ENCODE measurements around the gene TPX2.

TPX2 gene

GRCh38 chr20:31833931-31834521 lies 94.9 kb downstream of the TPX2 start:
- no peak for DNase-seq (ENCODE audit: low spot score)

GRCh38 chr20:31835554-31835953 lies 96.5 kb downstream of the TPX2 start:
- no peak for DNase-seq (ENCODE audit: low spot score)

DNA sequence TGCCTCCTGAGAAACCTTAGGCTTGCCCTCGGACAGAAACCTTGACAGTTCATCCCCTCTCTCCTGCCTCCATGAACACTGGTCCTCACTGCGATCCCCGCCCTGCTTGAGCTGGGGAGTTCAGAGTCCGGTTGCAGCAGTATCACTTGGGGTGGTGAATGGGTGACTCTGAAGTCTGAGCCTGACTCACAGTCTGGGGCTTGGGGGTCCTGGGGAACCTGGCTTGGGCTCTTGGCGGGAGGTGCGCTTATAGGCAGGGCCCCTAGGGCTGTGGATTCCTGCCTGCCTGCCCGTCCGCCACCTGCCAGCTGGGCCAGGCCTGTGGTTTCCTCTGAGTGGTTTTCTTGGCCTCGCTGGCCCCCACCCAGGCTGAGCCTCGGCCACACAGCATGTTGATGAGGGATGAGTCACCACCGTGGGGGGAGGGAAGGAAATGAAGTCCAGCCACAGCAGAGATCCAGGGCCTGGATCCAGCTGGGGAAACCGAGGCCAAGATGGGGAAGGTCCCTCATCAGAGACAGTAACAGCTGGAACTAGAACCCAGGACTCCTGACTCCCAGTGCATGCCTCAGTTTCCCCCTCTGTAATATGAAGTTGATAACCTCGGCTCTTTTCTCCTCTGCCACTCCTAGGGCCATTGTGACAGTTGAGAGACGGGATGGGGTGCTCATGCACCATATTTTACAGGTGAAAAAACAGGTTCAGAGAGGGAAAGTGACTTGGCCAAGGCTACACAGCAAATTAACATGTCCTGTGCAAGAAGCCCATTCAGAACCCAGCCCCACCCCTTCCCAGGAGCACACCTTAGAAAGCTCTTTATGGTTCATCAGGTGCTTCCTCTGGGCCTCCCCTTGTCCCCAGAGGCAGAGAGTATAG lies 97.1 kb downstream of the TPX2 start:
- no peak for DNase-seq (ENCODE audit: low spot score)

DNA sequence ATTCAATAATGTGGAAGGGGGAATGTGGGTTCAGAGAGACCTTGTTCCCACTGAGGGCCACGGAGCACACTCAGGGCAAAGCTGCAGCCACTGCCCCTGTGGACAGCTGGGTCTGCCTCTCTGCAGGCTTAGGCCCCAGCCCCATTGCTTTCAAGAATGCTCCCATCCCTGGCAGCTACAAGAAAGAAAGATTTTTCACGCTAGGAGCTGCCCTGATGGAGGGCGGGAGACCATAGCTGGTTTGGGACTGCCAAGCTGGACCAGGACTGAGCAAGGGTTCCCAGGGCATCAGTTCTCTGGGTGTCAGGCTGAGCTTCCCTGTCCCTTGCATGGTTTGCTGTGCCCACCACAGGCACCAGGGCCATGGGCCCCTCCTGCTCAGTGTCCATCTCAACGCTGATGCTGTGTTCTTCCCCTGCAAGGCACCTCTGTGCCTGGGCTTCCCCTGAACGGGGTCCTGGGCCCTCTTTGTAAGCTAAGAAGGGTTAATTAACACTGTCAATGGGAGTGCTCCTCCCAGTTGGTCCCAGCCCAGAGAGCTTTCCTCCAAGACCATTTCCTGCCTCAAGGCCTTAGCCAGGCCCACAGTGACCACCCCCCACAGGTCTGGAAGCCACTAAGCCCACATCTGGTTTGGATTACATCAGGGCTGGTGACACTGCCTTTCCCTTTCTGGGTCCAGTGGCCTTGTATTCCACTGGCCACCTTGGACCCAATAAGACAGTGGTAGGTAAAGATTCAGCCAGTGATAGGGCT lies 97.9 kb downstream of the TPX2 start:
- no peak for DNase-seq (ENCODE audit: low spot score)

DNA sequence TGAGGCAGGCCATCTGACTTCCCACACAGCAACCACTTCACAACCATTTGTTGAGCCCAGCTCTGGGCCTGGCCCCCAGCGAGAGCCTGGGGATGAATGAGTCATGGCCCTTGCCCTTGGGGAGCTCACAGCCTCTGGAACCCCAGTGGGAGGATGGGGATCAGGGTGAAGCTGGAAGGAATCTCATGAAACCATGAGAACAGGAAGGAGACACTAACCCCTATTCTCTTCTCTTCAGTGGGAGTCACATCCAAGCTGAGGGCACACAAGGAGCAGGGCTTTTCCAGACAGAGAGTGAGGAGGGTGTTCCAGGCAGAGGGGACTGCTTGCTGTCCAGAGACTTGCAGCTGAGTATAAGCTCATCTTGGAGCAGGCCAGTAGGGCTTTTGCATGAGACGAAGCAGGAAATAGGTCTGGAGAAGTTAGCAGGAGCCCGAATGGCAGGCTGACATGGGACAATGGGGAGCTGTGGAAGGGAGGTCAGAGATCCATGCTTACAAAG lies 98.9 kb downstream of the TPX2 start:
- DNase-seq (ENCODE audit: low spot score) = no peak

DNA sequence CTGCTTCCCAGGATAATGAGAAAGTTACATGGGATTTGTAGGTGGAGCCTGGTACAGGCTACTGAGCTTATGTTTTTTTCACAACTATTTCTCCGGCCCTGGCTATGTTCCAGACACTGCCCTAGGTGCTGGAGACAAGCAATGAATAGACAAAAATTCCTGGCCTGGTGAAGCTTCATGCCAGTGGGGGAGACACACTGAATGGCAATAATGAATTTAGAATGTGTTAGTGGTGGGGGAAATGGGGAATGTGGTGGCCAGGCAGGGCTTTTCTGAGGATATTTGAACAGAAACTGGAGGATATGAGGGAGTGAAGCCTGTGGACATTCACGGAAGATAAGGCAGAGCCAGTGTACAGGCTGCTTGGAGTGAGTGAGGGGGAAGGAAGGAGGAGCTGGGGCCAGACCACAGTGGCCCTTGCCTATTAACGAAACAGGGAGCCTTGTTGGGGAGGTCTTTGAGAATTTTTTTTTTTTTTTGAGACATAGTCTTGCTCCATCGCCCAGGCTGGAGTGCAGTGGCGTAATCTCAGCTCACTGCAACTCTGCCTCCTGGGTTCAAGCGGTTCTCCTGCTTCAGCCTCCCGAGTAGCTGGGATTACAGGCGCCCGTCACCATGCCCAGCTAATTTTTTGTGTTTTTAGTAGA lies 99.7 kb downstream of the TPX2 start:
- no peak for DNase-seq (ENCODE audit: low spot score)

- no peak for DNase-seq (ENCODE audit: low spot score)
Observed at GRCh38 chr20:31839782-31840487, 100.8 kb downstream of the TPX2 start.

GRCh38 chr20:31840906-31841816 lies 102.1 kb downstream of the TPX2 start:
- no peak for DNase-seq (ENCODE audit: low spot score)

- DNase-seq (ENCODE audit: low spot score) = no peak
Observed at GRCh38 chr20:31841928-31842327, 102.8 kb downstream of the TPX2 start.

- no peak for DNase-seq (ENCODE audit: low spot score)
Observed at GRCh38 chr20:31842471-31843157, 103.5 kb downstream of the TPX2 start.

GRCh38 chr20:31843288-31843687 lies 104.2 kb downstream of the TPX2 start:
- no peak for DNase-seq (ENCODE audit: low spot score)

- no peak for DNase-seq (ENCODE audit: low spot score)
Observed at GRCh38 chr20:31843881-31844280, 104.8 kb downstream of the TPX2 start.

DNA sequence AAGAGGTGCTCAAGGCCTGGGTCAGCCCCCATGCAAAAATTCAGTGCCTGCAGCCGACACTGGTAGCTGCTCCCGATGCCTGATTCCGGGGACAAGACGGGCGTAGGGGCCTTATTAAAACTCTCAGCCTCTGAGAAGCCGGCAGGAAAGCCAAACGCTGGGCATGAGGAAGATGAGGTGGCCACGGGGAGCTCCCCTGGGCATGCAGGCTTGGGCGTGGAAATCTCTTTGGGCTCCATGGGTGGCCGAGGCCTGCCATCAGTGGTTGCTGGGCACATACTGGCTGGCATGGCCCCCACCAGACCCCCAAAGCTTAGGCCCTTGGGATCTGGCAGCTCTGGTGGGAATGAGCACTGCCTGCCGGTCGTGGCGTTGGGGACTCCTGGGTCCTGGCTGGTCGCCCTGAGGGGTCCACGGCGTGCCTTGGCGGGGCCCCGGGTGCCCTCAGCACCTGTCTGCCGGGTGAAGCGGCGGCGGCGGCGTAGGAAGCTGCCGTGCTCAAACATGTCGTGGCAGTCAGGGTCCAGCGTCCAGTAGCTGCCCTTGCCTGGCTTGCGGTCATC lies 105.7 kb downstream of the TPX2 start:
- no peak for DNase-seq (ENCODE audit: low spot score)

GRCh38 chr20:31845300-31845863 lies 106.3 kb downstream of the TPX2 start, which contains the start of gene FOXS1:
Gene FOXS1 (minus strand): TSS chr20:31845604. CDS start chr20:31845542, 62 bp downstream.
- no peak for DNase-seq (ENCODE audit: low spot score)

DNA sequence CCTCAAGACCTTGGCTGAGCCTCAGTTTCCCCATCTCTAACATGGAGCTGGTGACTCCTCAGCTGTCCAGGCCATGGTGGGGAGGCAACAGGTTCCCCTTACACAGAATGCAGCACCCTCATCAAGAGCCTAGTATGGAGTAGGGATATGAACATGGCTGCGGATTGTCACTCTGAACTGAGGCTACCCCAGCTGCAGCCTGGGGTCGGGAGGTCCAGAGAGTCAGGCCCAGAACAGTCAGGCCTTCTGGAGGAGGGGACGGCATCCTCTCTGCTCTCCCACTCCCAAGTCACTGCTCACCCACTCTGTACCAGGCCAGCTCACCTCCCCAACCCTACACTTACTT lies 107.7 kb downstream of the TPX2 start:
- no peak for DNase-seq (ENCODE audit: low spot score)

GRCh38 chr20:31848088-31848999 lies 109.3 kb downstream of the TPX2 start:
- no peak for DNase-seq (ENCODE audit: low spot score)

DNA sequence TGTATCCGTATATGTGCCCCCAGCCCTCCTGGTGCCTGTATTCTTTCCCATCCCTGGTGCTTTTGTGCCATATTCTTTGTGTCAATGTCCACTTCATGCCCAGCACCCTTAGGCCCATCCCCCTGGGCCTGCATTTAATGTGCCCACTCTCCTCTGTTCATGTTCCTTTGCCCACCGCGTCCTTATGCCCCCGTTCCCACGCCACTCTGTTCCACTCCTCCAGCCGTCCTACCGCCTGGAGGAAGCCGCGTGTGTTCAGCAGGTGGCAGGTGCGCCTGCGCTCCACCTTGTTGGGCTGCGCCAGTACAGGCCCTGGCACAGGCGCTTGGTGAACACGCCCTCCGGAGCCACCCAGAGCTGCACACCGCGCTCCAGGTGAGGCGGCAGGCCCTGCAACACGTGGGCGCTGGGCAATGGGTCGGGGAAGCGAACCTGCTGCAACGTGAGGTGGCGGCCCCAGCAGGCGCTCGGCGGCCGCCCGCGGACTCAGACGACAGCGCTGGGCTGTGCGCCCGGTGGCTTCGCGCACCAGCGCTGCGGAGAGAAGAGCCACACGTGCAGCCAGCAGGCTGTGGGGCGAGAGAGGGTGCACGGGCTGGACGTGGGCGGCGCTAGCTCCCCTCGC lies 110.3 kb downstream of the TPX2 start:
- no peak for DNase-seq (ENCODE audit: low spot score)
